ENCODE data around the gene EEF2.

DNA sequence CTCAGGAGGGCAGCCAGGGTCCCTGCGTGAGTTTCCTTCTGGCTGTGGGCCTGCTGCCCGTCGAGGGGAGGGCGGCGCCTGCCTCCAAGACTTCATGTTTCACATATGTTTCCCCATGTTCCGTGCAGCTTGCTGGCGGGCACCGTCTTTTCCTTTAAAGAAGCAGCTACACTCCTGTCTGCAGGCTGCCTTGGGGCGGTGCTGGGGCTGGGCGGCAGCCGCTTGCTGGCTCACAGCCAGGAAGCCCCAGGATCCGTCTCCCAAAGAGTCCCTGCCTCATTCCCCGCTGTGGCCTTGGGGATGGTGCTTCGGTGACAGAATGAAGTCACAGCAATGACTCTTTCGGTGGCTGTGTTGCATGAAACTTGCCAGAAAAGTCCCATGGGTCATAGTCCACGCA is 47.2 kb upstream of the EEF2 start:
- TF ChIP-seq, protein P1, sequence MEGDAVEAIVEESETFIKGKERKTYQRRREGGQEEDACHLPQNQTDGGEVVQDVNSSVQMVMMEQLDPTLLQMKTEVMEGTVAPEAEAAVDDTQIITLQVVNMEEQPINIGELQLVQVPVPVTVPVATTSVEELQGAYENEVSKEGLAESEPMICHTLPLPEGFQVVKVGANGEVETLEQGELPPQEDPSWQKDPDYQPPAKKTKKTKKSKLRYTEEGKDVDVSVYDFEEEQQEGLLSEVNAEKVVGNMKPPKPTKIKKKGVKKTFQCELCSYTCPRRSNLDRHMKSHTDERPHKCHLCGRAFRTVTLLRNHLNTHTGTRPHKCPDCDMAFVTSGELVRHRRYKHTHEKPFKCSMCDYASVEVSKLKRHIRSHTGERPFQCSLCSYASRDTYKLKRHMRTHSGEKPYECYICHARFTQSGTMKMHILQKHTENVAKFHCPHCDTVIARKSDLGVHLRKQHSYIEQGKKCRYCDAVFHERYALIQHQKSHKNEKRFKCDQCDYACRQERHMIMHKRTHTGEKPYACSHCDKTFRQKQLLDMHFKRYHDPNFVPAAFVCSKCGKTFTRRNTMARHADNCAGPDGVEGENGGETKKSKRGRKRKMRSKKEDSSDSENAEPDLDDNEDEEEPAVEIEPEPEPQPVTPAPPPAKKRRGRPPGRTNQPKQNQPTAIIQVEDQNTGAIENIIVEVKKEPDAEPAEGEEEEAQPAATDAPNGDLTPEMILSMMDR (IDR thresholded peaks at IDR 0.05): no peak
- TF ChIP-seq EZH2 (IDR thresholded peaks at IDR 0.05; ENCODE audit: borderline replicate concordance, insufficient read depth, low read depth, low read length, poor library complexity, severe bottlenecking): no peak
